ENCODE results near the gene SPATA22. TPM values are rescaled to one million over a fixed set of nuclear protein-coding genes. Genes with fewer than 3 reads are reported as not detected.

Gene SPATA22
- total and polyA plus RNA-seq, 2 experiments from 2014 or later = not detected

- no peaks in the 10 kb centered on the region for H3K36me3 ChIP-seq (ENCODE audit: insufficient read depth)
- H3K4me2 ChIP-seq = no peak overlapping the region
- no peak for TF ChIP-seq CREB1 (CRISPR knock-in tag; IDR thresholded peaks at IDR 0.05; ENCODE audit: low read depth)
- no peak for TF ChIP-seq NANOG (IDR thresholded peaks at IDR 0.05; ENCODE audit: borderline replicate concordance)
- TF ChIP-seq CTCF (conservative IDR thresholded peaks at IDR 0.05; ENCODE audit: low read depth in 2 of 2) = no peak
- no peak for TF ChIP-seq ZNF114 (CRISPR knock-in tag; IDR thresholded peaks at IDR 0.05)
- TF ChIP-seq ETS1 (IDR thresholded peaks at IDR 0.05) = no peak
- TF ChIP-seq REST (IDR thresholded peaks at IDR 0.05; ENCODE audit: unreplicated experiment) = no peak
- no peak for TF ChIP-seq ZNF331 (CRISPR knock-in tag; IDR thresholded peaks at IDR 0.05; ENCODE audit: low read depth)
- TF ChIP-seq EZH2 (IDR thresholded peaks at IDR 0.05; ENCODE audit: low read depth, unreplicated experiment) = no peak
- no peak for TF ChIP-seq EZH2phosphoT487 (IDR thresholded peaks at IDR 0.05; ENCODE audit: unreplicated experiment)
- no peak for TF ChIP-seq STAT1 (IDR thresholded peaks at IDR 0.05; ENCODE audit: unreplicated experiment)
- TF ChIP-seq JUNB (IDR thresholded peaks at IDR 0.05; ENCODE audit: unreplicated experiment) = no peak
- no peak for TF ChIP-seq POLR2AphosphoS5 (IDR thresholded peaks at IDR 0.05; ENCODE audit: low read depth)
- no peak for TF ChIP-seq ZNF462 (CRISPR knock-in tag; IDR thresholded peaks at IDR 0.05)
- H3K4me1 ChIP-seq (ENCODE audit: insufficient read depth) = peaks cover 12% of the 10 kb centered on the region
- H3K4me3 ChIP-seq = no peak overlapping the region
- no peaks in the 10 kb centered on the region for H3K27me3 ChIP-seq (ENCODE audit: insufficient read depth)
- H2AFZ ChIP-seq = peak overlapping the region; percentile 64; the same call in 1 of the 2 replicates
- Mint-ChIP-seq H3K27me3 (ENCODE audit: insufficient read depth, low read depth, poor library complexity) (peaks cover 1% of the 10 kb centered on the region), H3K9me3 (no peaks in the 10 kb centered on the region; the same call in 2 of the 3 replicates), H3K4me3 (no peak overlapping the region), H3K27ac (no peak overlapping the region), H3K4me1 (peaks cover 16% of the 10 kb centered on the region), H3K36me3 (ENCODE audit: low read depth) (no peaks in the 10 kb centered on the region)
- no peaks in the 10 kb centered on the region for H3F3A ChIP-seq (replicated peaks; ENCODE audit: low read depth)
- H4K20me1 ChIP-seq (replicated peaks; ENCODE audit: insufficient read depth) = no peaks in the 10 kb centered on the region
- ATAC-seq (no peak), DNase-seq (ENCODE audit: low spot score) (no peak)
- no peak overlapping the region for H3K27ac ChIP-seq (ENCODE audit: low read depth)
- H3K79me2 ChIP-seq (replicated peaks; ENCODE audit: insufficient read depth) = no peaks in the 10 kb centered on the region
- no peaks in the 10 kb centered on the region for H3K9me2 ChIP-seq (ENCODE audit: insufficient read depth)
Measured at GRCh38 chr17:3475251-3475685, 3.6 kb upstream of the SPATA22 start.

Data from GM23338 (cell line).